Cardiac fibroblast (primary cell): ENCODE results near the gene CHCHD6.

Experiments
- DNase-seq, 2 donors: peaks; one replicate each; pipeline versions ENCODE4 v3.0.0 to v3.0.0-alpha.2; 2010; ENCODE audit warnings: low read depth in 2 of 2
- H3K4me3 ChIP-seq, 2 donors: replicated peaks in 1 of 2; 1 replicate in 1 of 2; 2 replicates in 1 of 2; pipeline ENCODE4 v1.5.1; 2011; ENCODE audit warnings: low read depth in 2 of 2, low read length in 2 of 2, mild to moderate bottlenecking in 2 of 2, moderate library complexity in 1 of 2
- TF ChIP-seq, protein P1 (sequence below): IDR thresholded peaks from one replicate; pipeline ENCODE4 v1.5.1; 2011; ENCODE audit warnings: low read depth, mild to moderate bottlenecking, low read length, inconsistent platforms

CHCHD6 gene

DNA sequence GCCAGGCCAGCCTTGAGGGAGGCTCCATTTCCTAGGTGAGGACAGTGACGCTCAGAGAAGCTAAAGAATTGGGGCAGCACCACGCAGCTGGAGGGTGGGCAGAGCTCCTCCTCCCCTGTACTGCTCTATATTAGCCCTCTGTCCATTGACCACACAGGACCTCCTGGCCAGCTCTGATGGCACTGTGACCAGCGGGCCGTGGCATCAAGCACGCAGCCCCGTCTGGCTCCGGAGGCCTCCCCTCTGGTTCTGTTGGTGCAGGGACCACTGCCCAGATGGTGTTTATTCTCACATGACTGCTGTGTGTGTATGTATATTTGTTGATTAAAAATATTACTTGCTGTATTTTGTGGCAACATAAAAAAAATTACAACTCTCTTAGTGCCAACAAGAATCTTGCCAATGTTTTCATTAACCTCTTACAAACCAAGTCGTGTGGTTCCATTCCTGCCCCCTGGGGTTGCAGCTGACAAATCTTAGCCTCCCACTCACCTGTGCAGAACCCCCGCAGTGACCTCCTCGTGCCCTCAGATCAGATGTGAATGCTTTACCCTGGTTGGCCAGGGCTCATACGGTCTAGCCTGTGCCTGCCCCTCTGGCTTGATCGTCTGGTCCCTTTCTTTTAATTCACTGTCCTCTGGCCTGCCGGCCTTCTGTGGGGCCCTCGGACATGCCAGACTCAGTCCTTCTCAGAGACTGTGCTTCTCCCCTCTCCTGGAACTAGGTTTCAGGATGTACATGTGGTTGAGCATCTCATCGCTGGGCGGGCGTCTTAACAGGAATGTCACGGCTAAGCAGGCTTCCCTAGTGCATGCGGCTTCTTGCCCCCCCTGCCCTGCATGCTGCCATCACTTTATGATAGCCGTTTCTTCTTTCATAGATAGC, 14.8 kb downstream of the CHCHD6 start:
- DNase-seq, result no peak
- TF ChIP-seq, protein P1, sequence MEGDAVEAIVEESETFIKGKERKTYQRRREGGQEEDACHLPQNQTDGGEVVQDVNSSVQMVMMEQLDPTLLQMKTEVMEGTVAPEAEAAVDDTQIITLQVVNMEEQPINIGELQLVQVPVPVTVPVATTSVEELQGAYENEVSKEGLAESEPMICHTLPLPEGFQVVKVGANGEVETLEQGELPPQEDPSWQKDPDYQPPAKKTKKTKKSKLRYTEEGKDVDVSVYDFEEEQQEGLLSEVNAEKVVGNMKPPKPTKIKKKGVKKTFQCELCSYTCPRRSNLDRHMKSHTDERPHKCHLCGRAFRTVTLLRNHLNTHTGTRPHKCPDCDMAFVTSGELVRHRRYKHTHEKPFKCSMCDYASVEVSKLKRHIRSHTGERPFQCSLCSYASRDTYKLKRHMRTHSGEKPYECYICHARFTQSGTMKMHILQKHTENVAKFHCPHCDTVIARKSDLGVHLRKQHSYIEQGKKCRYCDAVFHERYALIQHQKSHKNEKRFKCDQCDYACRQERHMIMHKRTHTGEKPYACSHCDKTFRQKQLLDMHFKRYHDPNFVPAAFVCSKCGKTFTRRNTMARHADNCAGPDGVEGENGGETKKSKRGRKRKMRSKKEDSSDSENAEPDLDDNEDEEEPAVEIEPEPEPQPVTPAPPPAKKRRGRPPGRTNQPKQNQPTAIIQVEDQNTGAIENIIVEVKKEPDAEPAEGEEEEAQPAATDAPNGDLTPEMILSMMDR, result no peak
- H3K4me3 ChIP-seq, result no peak overlapping the region

DNA sequence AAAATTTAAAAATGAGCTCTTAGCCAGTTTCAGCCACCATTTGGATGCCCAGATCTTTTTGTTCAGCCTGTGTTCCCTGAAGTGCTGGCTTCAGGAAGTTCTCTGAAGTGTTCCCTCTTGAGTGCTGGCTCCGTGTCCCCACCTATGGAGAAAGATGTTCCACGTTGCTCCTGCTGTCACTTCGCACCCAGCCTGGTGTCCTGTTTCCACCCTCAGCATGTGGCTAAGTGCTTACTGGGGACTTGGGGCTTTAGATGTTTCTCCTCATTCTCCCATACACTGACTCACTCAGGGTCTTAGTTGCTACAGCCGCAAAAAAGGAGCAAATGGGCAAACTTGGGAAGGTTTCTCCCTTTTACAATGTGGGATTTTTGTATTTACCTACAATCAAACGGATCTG, 16.6 kb downstream of the CHCHD6 start:
- no peak for DNase-seq
- TF ChIP-seq, protein P1, result no peak
- no peak overlapping the region for H3K4me3 ChIP-seq

DNA sequence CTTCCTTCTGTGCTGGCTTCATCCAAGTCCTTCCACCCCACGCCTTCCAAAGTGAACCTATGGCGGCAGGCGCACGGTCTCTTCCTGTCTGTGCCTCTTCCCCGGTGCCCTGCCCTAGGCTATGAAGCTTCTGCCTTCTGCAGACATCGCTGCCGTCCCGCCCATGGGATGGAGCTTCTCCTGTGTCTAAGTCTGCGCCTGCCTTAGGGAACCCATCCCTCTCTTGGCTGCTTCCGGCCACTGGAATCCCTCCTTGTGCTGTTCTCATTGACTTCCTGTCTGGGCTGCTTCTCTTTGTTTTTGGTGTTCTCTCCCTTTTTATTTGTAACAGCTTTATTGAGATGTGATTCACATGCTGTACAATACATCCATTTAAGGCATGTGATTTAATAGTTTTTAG, 17.2 kb downstream of the CHCHD6 start:
- no peak for DNase-seq
- TF ChIP-seq, protein P1, result no peak
- peak overlapping the region in 1 of 2 donors; percentile 12 for H3K4me3 ChIP-seq

DNA sequence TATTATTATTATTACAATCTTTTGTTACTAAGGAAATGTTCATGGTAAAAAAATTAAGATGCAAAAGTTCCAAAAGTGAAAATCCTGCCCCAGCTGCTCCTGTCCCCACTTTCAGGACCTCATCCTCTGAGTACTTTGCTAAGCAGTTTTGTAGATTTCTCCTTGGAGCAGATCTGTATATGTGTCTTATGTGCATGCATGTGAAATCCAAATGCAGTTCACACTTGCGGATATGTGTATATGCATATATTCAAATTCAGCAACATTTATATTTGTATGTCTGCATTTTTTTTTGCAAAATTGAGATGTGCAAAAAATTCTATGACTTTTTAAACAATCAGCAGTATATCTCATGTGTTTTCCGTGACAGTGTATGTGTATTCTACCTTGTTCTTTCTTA, 19.2 kb downstream of the CHCHD6 start:
- TF ChIP-seq, protein P1, result no peak
- DNase-seq, result no peak
- H3K4me3 ChIP-seq, result no peak overlapping the region

DNA sequence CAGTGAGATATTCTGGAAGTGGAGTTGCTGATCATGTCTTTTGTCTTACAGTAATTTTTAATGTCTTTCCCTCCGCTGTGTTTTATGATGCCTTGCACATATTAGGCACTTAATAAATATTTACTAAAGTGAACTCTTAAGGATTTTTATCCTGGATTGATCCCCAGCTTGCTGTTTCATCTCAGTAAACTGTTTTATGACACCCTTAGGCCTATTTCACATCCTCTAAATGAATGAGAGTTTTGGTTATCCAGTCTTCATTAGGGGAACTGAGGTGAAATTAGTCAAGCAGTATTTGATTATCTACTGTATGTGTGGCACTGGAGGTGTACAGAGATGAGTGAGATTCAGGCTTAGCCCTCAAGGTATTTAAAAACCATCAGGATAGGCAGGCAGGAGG, 19.8 kb downstream of the CHCHD6 start:
- TF ChIP-seq, protein P1, result no peak
- DNase-seq, result no peak
- no peak overlapping the region for H3K4me3 ChIP-seq

DNA sequence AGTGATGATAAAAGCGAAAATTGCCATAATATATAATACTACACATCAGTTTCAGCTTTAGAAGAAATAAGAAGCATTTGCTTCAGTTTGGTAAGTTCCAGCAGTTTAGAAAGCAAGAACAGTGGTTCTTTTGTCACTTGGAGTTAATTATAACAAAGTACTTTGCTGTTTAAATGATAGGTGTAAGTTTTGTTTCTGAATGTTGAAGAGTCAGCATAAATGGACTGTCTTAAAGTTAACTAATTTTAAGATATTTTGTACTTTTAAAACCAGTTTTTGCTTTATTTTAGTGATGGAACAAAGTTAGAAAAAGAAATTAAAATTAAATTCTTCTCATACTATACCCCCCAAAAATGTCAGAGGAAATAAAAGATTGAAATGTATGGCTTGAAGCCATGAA, 24.6 kb downstream of the CHCHD6 start:
- no peak overlapping the region for H3K4me3 ChIP-seq
- no peak for DNase-seq
- TF ChIP-seq, protein P1, result no peak
